LHCN-M2 (cell line): ENCODE data around the gene RBBP8NL. TPM values are rescaled to one million over a fixed set of nuclear protein-coding genes. Genes with fewer than 3 reads are reported as not detected.

Experiments used
- DNase-seq: peaks from one replicate; pipeline ENCODE4 v3.0.0-alpha.2; 2012; ENCODE audit warnings: low read depth
- total RNA-seq: library from RNA; depleted of rRNA; stranded (reverse); fragments of >200 nt; gene quantifications from 2 replicates; pipeline ENCODE4 v1.2.3, GENCODE V29; 2014

The RBBP8NL gene
- total RNA-seq, 1 experiment from 2014 or later, result not detected

GRCh38 chr20:62422636-62423325 lies 4.6 kb downstream of the RBBP8NL start:
- no peak for DNase-seq

- DNase-seq, result no peak
Measured at GRCh38 chr20:62421716-62421990, 5.7 kb downstream of the RBBP8NL start.

- no peak for DNase-seq
Measured at GRCh38 chr20:62420846-62421715, 6.3 kb downstream of the RBBP8NL start.

- DNase-seq, result no peak
Measured at GRCh38 chr20:62419759-62420158, 7.6 kb downstream of the RBBP8NL start.

- DNase-seq, result no peak
Measured at GRCh38 chr20:62418709-62419487, 8.4 kb downstream of the RBBP8NL start.

GRCh38 chr20:62417981-62418708 lies 9.2 kb downstream of the RBBP8NL start:
- DNase-seq, result no peak

- DNase-seq, result no peak
Measured at GRCh38 chr20:62416651-62417637, 10.4 kb downstream of the RBBP8NL start.

GRCh38 chr20:62415354-62416111 lies 11.8 kb downstream of the RBBP8NL start:
- no peak for DNase-seq

GRCh38 chr20:62413896-62414481 lies 13.3 kb downstream of the RBBP8NL start:
- DNase-seq, result no peak

GRCh38 chr20:62413025-62413570 lies 14.2 kb downstream of the RBBP8NL start:
- DNase-seq, result no peak

- no peak for DNase-seq
Measured at GRCh38 chr20:62412194-62413024, 14.9 kb downstream of the RBBP8NL start.

- no peak for DNase-seq
Measured at GRCh38 chr20:62411479-62412193, 15.7 kb downstream of the RBBP8NL start.

- DNase-seq, result no peak
Measured at GRCh38 chr20:62410746-62411478, 16.4 kb downstream of the RBBP8NL start.

- no peak for DNase-seq
Measured at GRCh38 chr20:62409931-62410745, 17.2 kb downstream of the RBBP8NL start.

GRCh38 chr20:62409086-62409853 lies 18.1 kb downstream of the RBBP8NL start:
- DNase-seq, result no peak
